Epithelial cell of prostate (primary cell): ENCODE measurements around the gene RNF215.
"Not testable (repeated sequence)": the region's sequence is repeated elsewhere in the genome, so short reads cannot be mapped to it uniquely, and the experiment has no call there.

Source experiments
- DNase-seq: peaks from one replicate; pipeline ENCODE4 v3.0.0-alpha.2; 2011; ENCODE audit warnings: low read depth, low spot score
- H3K27ac ChIP-seq: fragments of 450-650 bp; 2 replicates; pipeline ENCODE4 v1.5.1; 2017; ENCODE audit warnings: mild to moderate bottlenecking

Gene RNF215

DNA sequence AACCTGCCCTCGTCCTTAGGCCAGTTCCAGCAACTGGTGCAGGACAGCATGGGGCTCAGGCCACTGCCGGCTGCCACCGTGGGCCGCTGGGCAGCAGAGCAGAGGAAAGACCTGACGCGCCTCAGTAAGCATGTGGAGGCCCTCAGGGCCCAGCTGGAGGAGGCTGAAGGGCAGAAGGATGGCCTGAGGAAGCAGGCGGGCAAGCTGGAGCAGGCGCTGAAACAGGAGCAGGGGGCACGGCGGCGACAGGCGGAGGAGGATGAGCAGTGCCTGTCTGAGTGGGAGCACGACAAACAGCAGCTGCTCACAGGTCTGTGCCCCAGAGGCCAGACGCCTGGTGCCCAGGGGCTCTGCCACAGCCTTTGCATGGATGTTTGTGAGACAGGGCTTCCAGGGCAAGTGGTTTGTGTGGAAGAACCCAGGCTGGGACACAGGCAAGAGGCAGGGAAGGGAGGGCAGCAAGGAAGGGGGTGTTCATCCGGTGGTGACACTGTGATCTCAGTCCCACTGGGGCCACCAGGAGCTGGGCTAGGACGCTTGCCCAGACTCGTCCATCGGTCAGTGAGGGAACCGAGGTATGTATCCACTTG, 16.5 kb downstream of the RNF215 start:
- no peak for DNase-seq
- no peak overlapping the region for H3K27ac ChIP-seq

DNA sequence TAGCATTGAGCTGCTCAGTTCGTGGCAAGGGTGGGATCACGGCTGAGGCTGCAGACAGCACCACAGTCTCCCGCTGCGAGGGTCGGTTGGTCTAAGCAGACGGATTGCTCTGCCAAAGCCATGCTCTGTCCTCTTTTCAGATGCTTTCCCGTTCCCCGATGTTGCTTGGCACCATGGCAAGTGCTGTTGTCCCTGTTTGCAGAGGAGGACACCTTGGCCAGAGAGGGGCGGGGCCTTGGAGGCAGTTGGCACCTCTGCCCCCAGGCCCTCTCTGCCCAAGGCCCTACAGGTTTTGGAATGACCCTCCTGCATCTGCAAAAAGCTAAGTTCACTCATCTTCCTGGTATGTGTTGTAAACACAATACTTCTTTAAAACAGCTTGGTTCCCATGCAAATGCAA, 18.8 kb downstream of the RNF215 start:
- DNase-seq = no peak

GRCh38 chr22:30365891-30366290, 21.3 kb downstream of the RNF215 start:
- H3K27ac ChIP-seq = no peak overlapping the region
- no peak for DNase-seq

More for the DNA sequence above, 18.8 kb downstream of the RNF215 start:
- H3K27ac ChIP-seq = no peak overlapping the region

DNA sequence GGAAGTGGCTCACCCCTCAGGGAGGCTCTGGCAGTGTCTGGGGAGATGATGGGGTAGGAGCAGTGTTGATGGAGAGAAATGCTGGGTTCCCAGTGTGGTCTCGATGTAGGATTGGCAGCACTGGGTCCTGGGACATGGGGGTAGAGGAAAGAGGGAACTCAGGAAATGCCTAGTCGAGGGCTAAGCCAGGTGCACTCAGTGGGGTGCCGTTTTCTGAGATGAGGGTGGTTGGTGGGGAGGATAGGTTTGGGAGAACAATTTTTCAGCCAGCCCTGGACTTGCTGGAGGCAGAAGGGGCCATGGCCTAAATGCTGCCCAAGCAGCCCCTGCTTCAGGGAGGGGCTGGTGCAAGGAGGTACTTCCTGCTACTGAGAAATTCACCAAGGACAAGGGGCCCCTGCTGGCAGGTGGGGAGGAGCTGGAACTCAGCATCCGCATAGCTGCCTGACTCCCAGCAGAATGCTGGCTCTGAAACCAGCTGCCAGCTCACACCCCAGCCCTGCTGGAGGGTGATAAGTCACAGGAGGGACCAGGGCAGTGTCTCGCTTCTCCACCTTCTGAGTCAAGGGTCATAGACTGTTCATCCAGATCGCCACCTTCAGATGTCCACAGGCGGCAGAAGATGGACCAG, 24.4 kb downstream of the RNF215 start:
- no peak for DNase-seq
- no peak overlapping the region for H3K27ac ChIP-seq

DNA sequence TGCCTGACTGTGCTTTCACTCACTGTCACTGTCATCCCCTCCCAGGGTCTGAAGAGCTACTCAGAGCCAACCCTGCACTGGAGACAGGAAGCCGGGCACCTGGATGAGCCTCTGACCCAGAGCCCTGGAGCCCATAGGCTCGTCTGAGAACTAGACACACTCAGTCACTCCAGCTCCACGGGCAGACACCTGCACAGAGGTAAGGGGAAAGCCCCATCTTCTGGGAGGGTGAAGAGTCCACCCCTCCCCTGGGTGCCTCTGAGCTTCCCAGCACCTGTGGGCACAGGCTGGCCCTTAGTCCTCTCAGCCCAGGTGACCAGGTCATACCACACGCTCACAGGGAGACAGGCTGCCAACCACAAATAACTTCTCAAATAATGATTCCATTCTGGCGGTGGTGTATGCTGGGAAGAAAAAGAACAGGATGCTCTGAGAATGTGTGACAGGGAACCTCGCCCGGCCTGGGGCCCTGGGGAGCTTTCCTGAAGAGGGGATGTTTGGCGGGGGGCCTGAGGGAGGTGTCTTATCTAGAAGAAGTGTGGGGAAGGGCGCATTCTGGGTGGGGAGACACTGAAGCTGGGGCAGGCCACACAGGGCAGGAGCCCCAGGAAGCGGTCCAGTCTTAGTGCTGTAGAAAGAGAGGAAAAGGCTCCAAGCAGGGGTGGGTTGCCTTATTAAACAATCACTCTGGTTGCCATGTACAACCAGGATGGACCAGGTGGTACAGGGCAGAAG, 25.1 kb downstream of the RNF215 start:
- H3K27ac ChIP-seq = no peak overlapping the region
- no peak for DNase-seq

DNA sequence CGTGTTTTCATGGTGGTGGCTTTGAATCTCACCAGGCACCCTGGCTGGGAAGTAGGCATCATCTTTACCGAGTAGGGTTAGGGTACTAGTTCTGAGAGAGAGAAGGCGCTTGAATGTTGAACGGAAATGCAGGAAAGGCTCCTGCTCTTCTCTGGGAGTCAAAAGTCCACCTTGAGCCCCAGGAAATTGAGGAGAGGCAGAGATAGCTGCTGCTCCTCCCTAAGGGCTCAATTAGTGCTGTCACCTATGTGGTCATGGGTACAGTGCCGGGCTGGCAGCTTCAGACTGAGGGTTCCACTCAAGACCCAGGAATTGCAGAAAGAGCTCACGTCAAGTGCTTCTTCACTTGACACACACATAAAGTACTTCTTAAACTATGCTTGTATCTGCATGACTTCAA, 28.7 kb downstream of the RNF215 start:
- no peak overlapping the region for H3K27ac ChIP-seq
- DNase-seq = no peak

- H3K27ac ChIP-seq = no peak overlapping the region
- DNase-seq = no peak
These were observed 29.5 kb downstream of the RNF215 start for GRCh38 chr22:30357650-30358215.

DNA sequence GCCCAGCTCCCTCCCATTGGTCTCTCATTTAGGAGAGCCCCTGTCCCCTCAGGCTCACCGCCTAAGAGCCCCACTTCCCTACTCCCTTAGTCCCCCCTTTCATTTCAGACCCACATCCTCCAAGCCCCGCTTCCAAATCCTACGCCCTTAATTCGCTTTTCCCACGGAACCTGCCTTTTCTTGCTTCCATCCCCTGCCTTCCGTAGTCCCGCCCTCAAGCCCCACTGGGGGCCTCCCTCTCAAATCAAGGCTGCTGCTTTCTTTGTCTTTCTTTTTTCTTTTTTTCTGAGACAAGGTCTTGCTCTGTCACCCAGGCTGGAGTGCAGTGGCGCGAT, 30.0 kb downstream of the RNF215 start:
- no peak overlapping the region for H3K27ac ChIP-seq
- DNase-seq = no peak

GRCh38 chr22:30356449-30357235, 30.6 kb downstream of the RNF215 start, which contains the start of the genes CCDC157 and SF3A1:
TSS of gene CCDC157 (plus strand) at chr22:30357007. CDS start at chr22:30366001, 8,994 bp downstream.
TSS of gene SF3A1 (minus strand) at chr22:30356894. CDS start at chr22:30356792, 102 bp downstream.
- DNase-seq = peak; percentile 43
- peak within 1 kb of the TSS; percentile 76 for H3K27ac ChIP-seq

DNA sequence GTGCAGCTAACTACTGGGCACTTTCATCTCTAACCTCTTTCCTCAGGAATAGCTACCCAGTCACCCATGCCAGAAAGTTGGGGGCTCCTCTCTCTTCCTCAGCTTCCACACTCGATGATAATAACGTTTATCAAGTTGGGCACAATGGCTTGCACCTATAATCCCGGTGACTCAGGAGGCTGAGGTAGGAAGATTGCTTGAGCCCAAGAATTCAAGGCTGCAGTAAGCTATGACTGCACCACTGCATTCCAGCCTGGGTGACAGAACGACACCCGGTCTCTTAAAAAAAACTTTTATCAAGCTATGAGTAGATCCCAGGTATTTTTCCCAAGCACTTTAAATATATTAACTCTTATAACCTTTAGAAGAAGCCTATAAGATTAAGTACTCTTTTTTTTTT, 32.6 kb downstream of the RNF215 start:
- H3K27ac ChIP-seq = no peak overlapping the region

DNA sequence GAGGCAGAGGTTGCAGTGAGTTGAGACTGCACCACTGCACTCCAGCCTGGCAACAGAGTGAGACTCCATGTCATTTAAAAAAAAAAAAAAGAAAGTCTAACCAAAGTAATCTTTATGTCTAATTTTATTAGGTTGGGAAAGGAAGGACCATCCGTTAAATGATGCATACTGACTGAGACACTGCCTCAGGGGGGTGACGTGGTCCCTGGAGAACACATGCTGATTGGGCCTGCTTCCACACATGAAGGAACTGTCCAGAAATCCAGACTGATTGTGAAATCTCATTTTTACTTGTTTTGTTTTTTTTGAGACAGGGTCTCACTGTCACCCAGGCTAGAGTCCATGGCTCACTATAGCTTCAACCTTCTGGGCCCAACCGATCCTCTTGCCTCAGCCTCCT, 36.0 kb downstream of the RNF215 start:
- no peak for DNase-seq
- no peak overlapping the region for H3K27ac ChIP-seq

More for the DNA sequence above, 32.6 kb downstream of the RNF215 start:
- no peak for DNase-seq

- DNase-seq = no peak
- H3K27ac ChIP-seq = no peak overlapping the region
These were observed 38.4 kb downstream of the RNF215 start for GRCh38 chr22:30348809-30349208.

- no peak overlapping the region for H3K27ac ChIP-seq
- no peak for DNase-seq
These were observed 38.8 kb downstream of the RNF215 start for GRCh38 chr22:30348404-30348803.

- no peak for DNase-seq
- no peak overlapping the region for H3K27ac ChIP-seq
These were observed 39.8 kb downstream of the RNF215 start for GRCh38 chr22:30347255-30347892.

DNA sequence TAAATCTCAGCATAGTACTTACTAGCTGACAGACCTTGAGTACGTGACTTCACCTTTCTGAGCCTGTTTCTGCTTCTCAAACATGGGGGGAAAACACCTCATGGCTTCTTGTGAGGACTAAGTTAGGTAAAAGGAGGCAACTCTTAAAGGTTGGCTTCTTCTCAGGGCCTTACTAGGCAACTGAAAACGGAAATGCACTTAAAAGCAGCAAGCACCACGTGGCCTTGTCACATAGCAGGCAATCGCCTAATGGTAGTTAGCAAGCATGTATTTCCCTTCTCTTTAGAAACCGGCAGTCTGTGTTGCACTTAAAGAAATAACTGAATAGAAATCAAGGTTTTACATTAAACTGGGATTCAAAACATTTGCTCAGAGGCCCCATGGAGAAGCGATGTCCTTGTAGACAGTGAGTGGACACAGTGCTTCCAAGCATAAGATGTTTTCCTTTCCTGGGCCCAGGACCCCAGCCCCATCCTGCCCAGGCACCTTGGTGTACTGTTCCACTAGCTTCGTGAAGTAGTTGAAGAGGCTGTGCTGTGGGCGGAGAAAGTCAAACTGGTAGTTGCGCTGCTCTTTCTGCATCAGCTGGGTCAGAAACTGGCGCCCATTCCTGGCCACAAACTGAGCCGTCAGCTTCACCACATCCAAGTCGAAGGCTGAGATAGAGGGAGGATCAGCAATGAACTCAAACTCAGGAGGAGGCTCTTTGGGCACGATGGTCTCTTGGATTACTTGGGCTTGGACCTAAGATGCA, 42.6 kb downstream of the RNF215 start:
- no peak overlapping the region for H3K27ac ChIP-seq
- no peak for DNase-seq

DNA sequence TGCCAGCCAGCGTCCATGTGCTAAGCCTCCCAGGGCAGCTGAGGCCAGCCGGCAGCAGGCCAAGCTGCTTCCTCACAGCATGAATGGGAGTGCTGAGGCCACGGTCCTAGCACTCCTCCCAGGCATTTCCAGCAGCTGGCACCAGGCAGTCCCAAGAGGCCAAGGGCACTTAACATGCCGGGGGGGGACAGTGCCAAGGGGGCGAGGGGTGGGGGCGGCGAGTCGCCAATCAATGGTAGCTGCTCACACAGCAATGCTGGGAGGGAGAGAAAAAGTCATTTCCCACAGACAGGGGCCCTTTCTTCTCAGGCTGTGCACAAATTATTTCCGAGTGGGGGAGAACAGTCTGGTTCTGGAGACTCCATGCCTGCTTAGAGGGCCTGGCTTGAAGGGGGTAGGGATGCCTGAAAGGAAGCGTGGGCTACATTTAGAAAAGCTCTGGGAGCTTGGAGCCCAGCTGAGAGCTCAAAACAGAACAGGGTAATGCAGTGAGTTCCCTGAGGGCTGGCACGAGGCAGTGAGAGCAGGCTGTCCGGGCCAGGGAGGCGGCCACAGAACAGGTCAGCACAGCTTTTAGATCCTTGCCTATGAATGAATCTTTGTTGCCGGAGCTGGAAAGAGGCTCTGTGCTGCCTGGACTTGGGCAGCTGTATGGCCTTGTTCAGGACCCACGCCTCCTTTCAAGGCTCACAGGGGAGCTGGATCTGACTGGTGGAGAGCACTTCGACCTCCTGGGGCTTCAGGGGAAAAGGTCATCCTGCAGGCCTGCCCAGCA, 46.1 kb downstream of the RNF215 start:
- DNase-seq = no peak
- no peak overlapping the region for H3K27ac ChIP-seq

DNA sequence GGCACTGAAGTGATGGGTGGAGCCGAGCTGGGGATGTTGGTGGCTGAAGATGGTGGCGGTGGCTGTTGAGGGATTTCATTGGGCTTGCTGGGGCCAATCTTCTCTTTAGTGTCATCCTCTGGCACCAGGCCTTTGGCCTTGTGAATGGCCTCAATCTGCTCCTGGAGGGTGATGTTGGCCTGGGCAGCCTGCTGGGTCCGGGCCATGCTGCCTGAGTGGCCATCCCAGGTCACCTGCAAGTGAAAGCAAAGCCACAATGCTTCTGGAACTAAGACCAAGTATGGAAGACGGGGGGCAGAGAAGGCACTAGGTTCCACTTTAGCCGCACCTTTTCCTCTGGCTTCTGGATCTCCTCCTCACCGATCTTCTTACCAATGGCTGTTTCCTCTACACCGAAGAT, 48.4 kb downstream of the RNF215 start:
- DNase-seq = no peak
- H3K27ac ChIP-seq = no peak overlapping the region

- DNase-seq, H3K27ac ChIP-seq: not testable (repeated sequence)
These were observed 48.9 kb downstream of the RNF215 start for GRCh38 chr22:30338341-30338740.

DNA sequence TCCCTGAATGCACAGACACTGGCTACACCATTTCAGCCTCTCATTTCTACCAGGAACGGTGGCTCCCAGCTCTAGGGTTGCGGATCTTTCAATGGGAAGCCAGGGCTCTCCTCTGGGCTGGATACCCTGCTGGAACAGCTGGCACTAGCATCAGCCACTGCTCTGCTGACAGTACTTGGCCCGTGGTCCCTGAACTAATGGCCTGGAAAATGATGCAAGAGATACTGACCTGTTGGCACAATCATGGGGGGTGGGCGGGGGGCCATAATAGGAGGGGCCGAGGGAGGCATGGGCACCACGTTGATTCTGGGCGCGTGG, 49.8 kb downstream of the RNF215 start:
- no peak for DNase-seq

More for the DNA sequence above, 49.8 kb downstream of the RNF215 start:
- no peak overlapping the region for H3K27ac ChIP-seq
